Activated B cell treated with CpG ODN at 0.5 μM for 24 hours (primary cell): Measurements from ENCODE around the gene CTXND2. TPM values are rescaled to one million over a fixed set of nuclear protein-coding genes. Genes with fewer than 3 reads are reported as not detected.
"Not testable (repeated sequence)": the region's sequence is repeated elsewhere in the genome, so short reads cannot be mapped to it uniquely, and the experiment has no call there.

Experiments used
- ATAC-seq: fragments of 200-7000 bp; cut with Tn5 transposase; one replicate; pipeline ENCODE4 v1.10.0; 2021; ENCODE audit warnings: low read depth, mild to moderate bottlenecking, moderate library complexity
- CTCF ChIA-PET: fragments of 350-600 bp; sonication (Branson Sonifier 250); formaldehyde crosslinking; loops from one replicate; lab custom pipeline; 2021; ENCODE audit warnings: antibody characterized with exemption; lab: Charles Lee
- POLR2A ChIA-PET: fragments of 350-600 bp; sonication (Branson Sonifier 250); formaldehyde crosslinking; loops from one replicate; lab custom pipeline; 2021; ENCODE audit warnings: antibody characterized with exemption; lab: Charles Lee
- DNase-seq: peaks from one replicate; pipeline ENCODE4 v3.0.0; 2022
- H3K27ac Mint-ChIP-seq: one replicate; pipeline ENCODE4 v1.8.0; 2020; ENCODE audit warnings: mixed read lengths
- H3K27me3 Mint-ChIP-seq: one replicate; pipeline ENCODE4 v1.8.0; 2021; ENCODE audit warnings: mixed read lengths
- H3K36me3 Mint-ChIP-seq: one replicate; pipeline ENCODE4 v1.8.0; 2021; ENCODE audit warnings: low read depth, mixed read lengths
- H3K4me1 Mint-ChIP-seq: one replicate; pipeline ENCODE4 v1.8.0; 2021; ENCODE audit warnings: mixed read lengths
- H3K4me3 Mint-ChIP-seq: one replicate; pipeline ENCODE4 v1.8.0; 2020; ENCODE audit warnings: mild to moderate bottlenecking, mixed read lengths
- H3K9me3 Mint-ChIP-seq: one replicate; pipeline ENCODE4 v1.8.0; 2020; ENCODE audit warnings: mixed read lengths
- CTCF ChIP-seq: fragments of 200-600 bp; IDR thresholded peaks from one replicate; pipeline ENCODE4 v1.8.0; 2022; ENCODE audit warnings: antibody characterized with exemption, mild to moderate bottlenecking
- intact Hi-C: fragments of 100-400 bp; cut with micrococcal nuclease; formaldehyde crosslinking; loops from one replicate; pipeline ENCODE4 v1.15.1; 2024
- total RNA-seq: library from RNA; stranded (reverse); gene quantifications from 2 replicates; pipeline ENCODE4 v1.2.3, GENCODE V29; 2022

CTXND2 gene
- total RNA-seq, 1 donor from 2014 or later = not detected

- Mint-ChIP-seq H3K4me1 (peaks cover 31% of the 10 kb centered on the region), H3K27ac (peak overlapping the region; percentile 88), H3K9me3 (no peaks in the 10 kb centered on the region), H3K36me3 (peaks cover 16% of the 10 kb centered on the region), H3K27me3 (no peaks in the 10 kb centered on the region), H3K4me3 (peak overlapping the region; percentile 92)
- DNase-seq (no peak), ATAC-seq (peak; percentile 32)
- no peak for TF ChIP-seq CTCF
- POLR2A ChIA-PET = interaction anchor here (0.5 to 1.4 kb wide), 7 partner anchors 11 to 988 kb away, joined by 3 to 8 read pairs (median 5); partner anchors contain the start of gene CTSS
- intact Hi-C loops = loop anchor here (1.0 to 5.0 kb wide), 11 partner anchors 46 to 322 kb away; partner anchors contain the start of genes C1orf56, CERS2, ENSA and GOLPH3L
- CTCF ChIA-PET = no interaction called here
Measured at GRCh38 chr1:150876119-150876454, 10.8 kb upstream of the CTXND2 start.

- H3K36me3 Mint-ChIP-seq, DNase-seq, H3K27me3 Mint-ChIP-seq, H3K9me3 Mint-ChIP-seq, H3K27ac Mint-ChIP-seq, H3K4me3 Mint-ChIP-seq, CTCF ChIA-PET, ATAC-seq: not testable (repeated sequence)
- intact Hi-C loops = loop anchor here (5.0 kb wide), 2 partner anchors 168 to 182 kb away; partner anchors contain the start of genes C1orf56 and GOLPH3L
- peaks cover 30% of the 10 kb centered on the region for H3K4me1 Mint-ChIP-seq
- POLR2A ChIA-PET = interaction anchor here (0.7 to 0.8 kb wide), 3 partner anchors 11 to 56 kb away, joined by 3 to 6 read pairs (median 6); no protein-coding TSS in a partner anchor
Measured at GRCh38 chr1:150878931-150879330, 8.0 kb upstream of the CTXND2 start.

- ATAC-seq (no peak), DNase-seq (no peak)
- Mint-ChIP-seq H3K27me3 (no peaks in the 10 kb centered on the region), H3K4me3 (no peak overlapping the region), H3K4me1 (peaks cover 11% of the 10 kb centered on the region), H3K27ac (no peak overlapping the region), H3K9me3 (no peaks in the 10 kb centered on the region), H3K36me3 (peaks cover 2% of the 10 kb centered on the region)
- ChIA-PET POLR2A (no interaction called here), CTCF (no interaction called here)
- no peak for TF ChIP-seq CTCF
- intact Hi-C loops = no loop called here
Measured at GRCh38 chr1:150881331-150882070, 5.4 kb upstream of the CTXND2 start.

GRCh38 chr1:150883121-150883520 is 3.8 kb upstream of the CTXND2 start:
- DNase-seq, CTCF ChIA-PET, H3K4me3 Mint-ChIP-seq, H3K27ac Mint-ChIP-seq, H3K27me3 Mint-ChIP-seq, intact Hi-C loops, ATAC-seq, H3K36me3 Mint-ChIP-seq, H3K9me3 Mint-ChIP-seq: not testable (repeated sequence)
- POLR2A ChIA-PET = interaction anchor here (0.6 to 1.1 kb wide), 2 partner anchors 319 to 542 kb away, joined by 3 to 4 read pairs; no protein-coding TSS in a partner anchor
- H3K4me1 Mint-ChIP-seq = peaks cover 15% of the 10 kb centered on the region

GRCh38 chr1:150888727-150889126 is 1.8 kb downstream of the CTXND2 start:
- DNase-seq (no peak), ATAC-seq (no peak)
- intact Hi-C loops = no loop called here
- H3K4me3 Mint-ChIP-seq = no peak overlapping the region
- no peaks in the 10 kb centered on the region for H3K9me3 Mint-ChIP-seq
- H3K27ac Mint-ChIP-seq = no peak overlapping the region
- no peaks in the 10 kb centered on the region for H3K27me3 Mint-ChIP-seq
- no peaks in the 10 kb centered on the region for H3K36me3 Mint-ChIP-seq
- no peak for TF ChIP-seq CTCF
- POLR2A ChIA-PET = no interaction called here
- peaks cover 33% of the 10 kb centered on the region for H3K4me1 Mint-ChIP-seq
- CTCF ChIA-PET = no interaction called here

- Mint-ChIP-seq H3K4me1 (peaks cover 31% of the 10 kb centered on the region), H3K9me3 (no peaks in the 10 kb centered on the region), H3K27ac (peak overlapping the region; percentile 67), H3K27me3 (no peaks in the 10 kb centered on the region), H3K36me3 (no peaks in the 10 kb centered on the region), H3K4me3 (peak overlapping the region; percentile 62)
- ATAC-seq = peak; percentile 73
- no peak for DNase-seq
- TF ChIP-seq CTCF = no peak
- intact Hi-C loops = loop anchor here (1.0 kb wide), 1 partner anchor 32 kb away; no protein-coding TSS in a partner anchor
- CTCF ChIA-PET = interaction anchor here (1.3 kb wide), 1 partner anchor 32 kb away, joined by 5 read pairs; no protein-coding TSS in a partner anchor
- POLR2A ChIA-PET = interaction anchor here (0.6 to 1.6 kb wide), 5 partner anchors 11 to 124 kb away, joined by 3 to 6 read pairs (median 4); partner anchors contain the start of genes ARNT and CTSS
Measured at GRCh38 chr1:150890033-150890416, 3.1 kb downstream of the CTXND2 start.
